Measurements from ENCODE around the gene PHACTR4.

PHACTR4 gene

GRCh38 chr1:28380394-28380793, 10.9 kb downstream of the PHACTR4 start:
- no peak for TF ChIP-seq CTCF (IDR thresholded peaks at IDR 0.05)

GRCh38 chr1:28392027-28392652, 22.6 kb downstream of the PHACTR4 start:
- no peak for TF ChIP-seq CTCF (IDR thresholded peaks at IDR 0.05)

GRCh38 chr1:28394136-28394535, 24.6 kb downstream of the PHACTR4 start:
- no peak for TF ChIP-seq CTCF (IDR thresholded peaks at IDR 0.05)

GRCh38 chr1:28395181-28395580, 25.6 kb downstream of the PHACTR4 start:
- TF ChIP-seq CTCF (IDR thresholded peaks at IDR 0.05): no peak

- no peak for TF ChIP-seq CTCF (IDR thresholded peaks at IDR 0.05)
These were observed 32.2 kb downstream of the PHACTR4 start for GRCh38 chr1:28401760-28402159.

GRCh38 chr1:28409090-28409489, 39.5 kb downstream of the PHACTR4 start:
- TF ChIP-seq CTCF (IDR thresholded peaks at IDR 0.05): no peak

- no peak for TF ChIP-seq CTCF (IDR thresholded peaks at IDR 0.05)
These were observed 42.1 kb downstream of the PHACTR4 start for GRCh38 chr1:28411656-28412055.

- no peak for TF ChIP-seq CTCF (IDR thresholded peaks at IDR 0.05)
These were observed 43.2 kb downstream of the PHACTR4 start for GRCh38 chr1:28412731-28413130.
